Activated naive CD8-positive, alpha-beta T cell treated with anti-CD3 and anti-CD28 coated beads for 36 hours (primary cell): ENCODE data around the gene LAMTOR3. TPM values are rescaled to one million over a fixed set of nuclear protein-coding genes. Genes with fewer than 3 reads are reported as not detected.

Experiments
- DNase-seq: peaks from one replicate; pipeline ENCODE4 v3.0.0; 2021
- H3K27ac Mint-ChIP-seq: one replicate; pipeline ENCODE4 v1.8.0; 2022; ENCODE audit warnings: mild to moderate bottlenecking, moderate library complexity, mixed read lengths
- H3K27me3 Mint-ChIP-seq: one replicate; pipeline ENCODE4 v1.8.0; 2022; ENCODE audit warnings: mild to moderate bottlenecking, mixed read lengths
- H3K36me3 Mint-ChIP-seq: one replicate; pipeline ENCODE4 v1.8.0; 2021; ENCODE audit warnings: mild to moderate bottlenecking, mixed read lengths
- H3K4me1 Mint-ChIP-seq: one replicate; pipeline ENCODE4 v1.8.0; 2021; ENCODE audit warnings: mixed read lengths
- H3K4me3 Mint-ChIP-seq: one replicate; pipeline ENCODE4 v1.8.0; 2022; ENCODE audit warnings: mild to moderate bottlenecking, moderate library complexity, mixed read lengths
- H3K9me3 Mint-ChIP-seq: one replicate; pipeline ENCODE4 v1.8.0; 2022; ENCODE audit warnings: mixed read lengths
- total RNA-seq, 2 experiments: library from RNA; stranded (reverse); gene quantifications; one replicate each; pipeline ENCODE4 v1.2.3, GENCODE V29; 2021

The LAMTOR3 gene
- total RNA-seq, 2 experiments from 2014 or later: 33.6 to 35.1 TPM

- no peaks in the 10 kb centered on the region for H3K4me1 Mint-ChIP-seq
- H3K4me3 Mint-ChIP-seq: no peak overlapping the region
- H3K36me3 Mint-ChIP-seq: peaks cover 4% of the 10 kb centered on the region
- no peaks in the 10 kb centered on the region for H3K9me3 Mint-ChIP-seq
- H3K27ac Mint-ChIP-seq: no peak overlapping the region
- DNase-seq: no peak
- H3K27me3 Mint-ChIP-seq: no peaks in the 10 kb centered on the region
Observed at GRCh38 chr4:99879458-99879857, 14.8 kb downstream of the LAMTOR3 start.

GRCh38 chr4:99878604-99879003 is 15.6 kb downstream of the LAMTOR3 start:
- Mint-ChIP-seq H3K27me3 (no peaks in the 10 kb centered on the region), H3K4me1 (no peaks in the 10 kb centered on the region), H3K27ac (no peak overlapping the region), H3K4me3 (no peak overlapping the region), H3K9me3 (no peaks in the 10 kb centered on the region), H3K36me3 (peaks cover 9% of the 10 kb centered on the region)
- DNase-seq: no peak

GRCh38 chr4:99876946-99877345 is 17.3 kb downstream of the LAMTOR3 start:
- Mint-ChIP-seq H3K27me3 (no peaks in the 10 kb centered on the region), H3K4me1 (no peaks in the 10 kb centered on the region), H3K9me3 (no peaks in the 10 kb centered on the region), H3K4me3 (no peak overlapping the region), H3K27ac (no peak overlapping the region), H3K36me3 (peaks cover 13% of the 10 kb centered on the region)
- DNase-seq: no peak

DNA sequence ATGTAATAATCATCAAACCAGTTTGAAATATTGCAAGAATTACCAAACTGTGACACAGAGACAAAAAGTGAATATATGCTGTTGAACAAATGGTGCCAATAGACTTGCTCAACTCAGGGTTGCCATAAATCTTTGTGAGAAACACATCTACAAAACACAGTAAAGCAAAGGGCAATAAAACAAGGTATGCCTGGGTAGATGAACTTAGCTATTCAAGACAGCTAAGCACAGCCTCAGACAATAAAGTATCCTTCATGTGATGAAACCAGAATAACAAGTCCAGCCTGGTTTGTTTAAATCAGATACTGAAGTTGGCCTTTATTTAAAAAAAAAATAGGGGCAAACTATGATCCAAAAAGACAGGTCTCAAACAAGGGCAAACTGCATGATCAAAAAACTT is 19.2 kb downstream of the LAMTOR3 start:
- no peaks in the 10 kb centered on the region for H3K27me3 Mint-ChIP-seq
- no peak overlapping the region for H3K4me3 Mint-ChIP-seq

GRCh38 chr4:99872570-99872969 is 21.7 kb downstream of the LAMTOR3 start:
- Mint-ChIP-seq H3K27me3 (no peaks in the 10 kb centered on the region), H3K9me3 (no peaks in the 10 kb centered on the region), H3K27ac (no peak overlapping the region), H3K4me1 (peaks cover 6% of the 10 kb centered on the region), H3K36me3 (peaks cover 24% of the 10 kb centered on the region), H3K4me3 (no peak overlapping the region)
- DNase-seq: no peak

More for the DNA sequence above, 19.2 kb downstream of the LAMTOR3 start:
- Mint-ChIP-seq H3K4me1 (no peaks in the 10 kb centered on the region), H3K27ac (no peak overlapping the region), H3K36me3 (peaks cover 19% of the 10 kb centered on the region), H3K9me3 (no peaks in the 10 kb centered on the region)
- DNase-seq: no peak

GRCh38 chr4:99868126-99868596 is 26.1 kb downstream of the LAMTOR3 start:
- Mint-ChIP-seq H3K4me3 (no peak overlapping the region), H3K27ac (peak overlapping the region; percentile 55), H3K9me3 (no peaks in the 10 kb centered on the region), H3K4me1 (peaks cover 8% of the 10 kb centered on the region), H3K27me3 (no peaks in the 10 kb centered on the region), H3K36me3 (peaks cover 30% of the 10 kb centered on the region)
- no peak for DNase-seq

GRCh38 chr4:99863804-99864203 is 30.4 kb downstream of the LAMTOR3 start:
- peaks cover 30% of the 10 kb centered on the region for H3K36me3 Mint-ChIP-seq
- no peak overlapping the region for H3K27ac Mint-ChIP-seq
- no peaks in the 10 kb centered on the region for H3K27me3 Mint-ChIP-seq
- no peaks in the 10 kb centered on the region for H3K9me3 Mint-ChIP-seq
- H3K4me1 Mint-ChIP-seq: peaks cover 19% of the 10 kb centered on the region
- DNase-seq: no peak
- no peak overlapping the region for H3K4me3 Mint-ChIP-seq

- no peak for DNase-seq
- Mint-ChIP-seq H3K36me3 (peaks cover 38% of the 10 kb centered on the region), H3K4me3 (no peak overlapping the region), H3K9me3 (no peaks in the 10 kb centered on the region), H3K27me3 (no peaks in the 10 kb centered on the region), H3K27ac (peak overlapping the region; percentile 42), H3K4me1 (peaks cover 31% of the 10 kb centered on the region)
Observed at GRCh38 chr4:99861120-99861905, 32.9 kb downstream of the LAMTOR3 start.

- H3K4me3 Mint-ChIP-seq: no peak overlapping the region
- H3K27me3 Mint-ChIP-seq: no peaks in the 10 kb centered on the region
- H3K9me3 Mint-ChIP-seq: no peaks in the 10 kb centered on the region
- peaks cover 40% of the 10 kb centered on the region for H3K36me3 Mint-ChIP-seq
- no peak overlapping the region for H3K27ac Mint-ChIP-seq
- DNase-seq: no peak
- peaks cover 35% of the 10 kb centered on the region for H3K4me1 Mint-ChIP-seq
Observed at GRCh38 chr4:99860521-99860920, 33.7 kb downstream of the LAMTOR3 start.

GRCh38 chr4:99859618-99860017 is 34.6 kb downstream of the LAMTOR3 start:
- no peak for DNase-seq
- peaks cover 43% of the 10 kb centered on the region for H3K36me3 Mint-ChIP-seq
- H3K4me1 Mint-ChIP-seq: peaks cover 44% of the 10 kb centered on the region
- H3K27ac Mint-ChIP-seq: no peak overlapping the region
- no peak overlapping the region for H3K4me3 Mint-ChIP-seq
- no peaks in the 10 kb centered on the region for H3K9me3 Mint-ChIP-seq
- no peaks in the 10 kb centered on the region for H3K27me3 Mint-ChIP-seq

DNA sequence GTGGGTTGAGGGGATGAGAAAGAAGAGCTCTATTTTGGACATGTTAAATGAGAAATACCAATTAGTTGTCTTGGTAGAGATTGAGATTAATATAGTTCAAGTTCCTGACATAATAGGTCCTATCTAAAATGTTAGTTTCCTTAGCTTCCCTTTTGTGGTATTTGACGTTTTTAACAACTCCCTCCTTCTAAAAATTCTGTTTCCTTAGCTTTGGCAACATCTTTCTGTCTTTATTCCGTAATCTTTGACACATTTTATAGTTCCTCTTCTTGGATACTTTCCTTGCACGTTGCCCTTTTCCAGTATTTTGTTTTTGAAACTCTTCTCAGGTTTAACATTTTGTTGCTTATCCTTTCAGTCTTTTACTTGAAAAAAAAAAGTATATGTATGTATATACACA is 36.9 kb downstream of the LAMTOR3 start:
- Mint-ChIP-seq H3K4me1 (peaks cover 60% of the 10 kb centered on the region), H3K9me3 (no peaks in the 10 kb centered on the region), H3K4me3 (peak overlapping the region; percentile 15), H3K27ac (peak overlapping the region; percentile 74), H3K27me3 (no peaks in the 10 kb centered on the region), H3K36me3 (peaks cover 61% of the 10 kb centered on the region)
- no peak for DNase-seq

GRCh38 chr4:99856166-99856565 is 38.1 kb downstream of the LAMTOR3 start:
- Mint-ChIP-seq H3K4me1 (peaks cover 60% of the 10 kb centered on the region), H3K27ac (peak overlapping the region; percentile 74)
- no peak for DNase-seq

DNA sequence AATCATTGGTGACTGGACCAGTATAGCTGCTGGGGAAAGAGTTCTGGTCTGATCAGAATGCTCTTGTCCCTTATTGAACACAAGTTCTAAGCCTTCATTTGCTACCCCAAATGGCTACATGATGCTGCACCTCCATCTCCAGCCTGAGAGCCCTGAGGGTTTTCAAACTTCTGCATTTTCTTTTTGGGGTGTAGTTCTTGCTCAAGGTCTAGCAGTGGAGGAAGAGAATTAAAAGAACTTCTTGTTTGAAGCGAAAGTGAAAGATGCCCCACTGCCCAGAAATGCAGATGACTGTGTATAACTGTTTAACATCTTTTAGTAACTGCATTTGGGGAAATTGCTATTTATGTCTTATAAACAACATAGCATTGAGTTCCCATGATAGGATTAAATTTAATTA is 38.5 kb downstream of the LAMTOR3 start:
- peak overlapping the region; percentile 67 for H3K27ac Mint-ChIP-seq
- H3K27me3 Mint-ChIP-seq: no peaks in the 10 kb centered on the region
- H3K4me3 Mint-ChIP-seq: no peak overlapping the region
- peaks cover 62% of the 10 kb centered on the region for H3K4me1 Mint-ChIP-seq
- H3K9me3 Mint-ChIP-seq: no peaks in the 10 kb centered on the region
- peaks cover 60% of the 10 kb centered on the region for H3K36me3 Mint-ChIP-seq
- DNase-seq: no peak

More at GRCh38 chr4:99856166-99856565, 38.1 kb downstream of the LAMTOR3 start:
- Mint-ChIP-seq H3K9me3 (no peaks in the 10 kb centered on the region), H3K27me3 (no peaks in the 10 kb centered on the region), H3K4me3 (peak overlapping the region; percentile 15), H3K36me3 (peaks cover 57% of the 10 kb centered on the region)

DNA sequence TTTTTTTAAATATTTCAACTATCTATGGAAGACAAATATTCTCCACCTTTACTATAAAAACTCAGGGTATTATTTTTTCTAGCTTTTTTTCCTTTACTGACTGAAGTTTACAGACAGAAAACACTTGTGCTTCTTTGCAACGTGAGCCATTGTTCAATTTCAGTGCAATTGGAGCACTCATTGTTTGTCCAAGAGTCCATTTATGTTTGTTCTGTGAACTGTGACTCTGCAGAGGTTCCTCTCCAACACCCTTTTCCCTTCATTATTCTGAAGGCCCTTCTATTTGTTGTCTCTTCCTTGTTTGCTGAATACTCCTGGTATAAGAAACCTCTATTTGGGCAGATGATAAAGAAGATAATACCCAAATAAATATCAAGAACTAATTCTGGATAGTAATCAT is 40.2 kb downstream of the LAMTOR3 start:
- peaks cover 72% of the 10 kb centered on the region for H3K4me1 Mint-ChIP-seq

DNA sequence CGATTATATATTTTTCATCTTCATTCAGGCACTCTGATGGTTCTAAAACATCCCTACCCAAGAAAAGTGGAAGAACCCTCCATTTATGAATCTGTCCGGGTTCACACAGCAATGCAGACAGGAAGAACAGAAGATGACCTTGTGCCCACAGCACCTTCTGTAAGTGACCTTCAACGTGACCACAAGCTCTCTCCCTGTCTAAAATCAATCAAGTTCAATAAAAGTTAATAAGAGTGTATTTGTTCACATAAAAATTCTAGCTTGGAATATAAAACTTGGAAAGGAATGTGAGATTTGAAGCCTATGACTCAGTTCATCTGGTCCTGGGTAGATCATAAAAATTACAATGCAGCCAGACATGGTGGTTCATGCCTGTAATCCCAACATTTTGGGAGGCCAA is 41.0 kb downstream of the LAMTOR3 start:
- H3K36me3 Mint-ChIP-seq: peaks cover 68% of the 10 kb centered on the region

More for the DNA sequence above, 40.2 kb downstream of the LAMTOR3 start:
- Mint-ChIP-seq H3K9me3 (peaks cover 1% of the 10 kb centered on the region), H3K27ac (no peak overlapping the region), H3K4me3 (no peak overlapping the region), H3K36me3 (peaks cover 65% of the 10 kb centered on the region), H3K27me3 (no peaks in the 10 kb centered on the region)
- DNase-seq: no peak

DNA sequence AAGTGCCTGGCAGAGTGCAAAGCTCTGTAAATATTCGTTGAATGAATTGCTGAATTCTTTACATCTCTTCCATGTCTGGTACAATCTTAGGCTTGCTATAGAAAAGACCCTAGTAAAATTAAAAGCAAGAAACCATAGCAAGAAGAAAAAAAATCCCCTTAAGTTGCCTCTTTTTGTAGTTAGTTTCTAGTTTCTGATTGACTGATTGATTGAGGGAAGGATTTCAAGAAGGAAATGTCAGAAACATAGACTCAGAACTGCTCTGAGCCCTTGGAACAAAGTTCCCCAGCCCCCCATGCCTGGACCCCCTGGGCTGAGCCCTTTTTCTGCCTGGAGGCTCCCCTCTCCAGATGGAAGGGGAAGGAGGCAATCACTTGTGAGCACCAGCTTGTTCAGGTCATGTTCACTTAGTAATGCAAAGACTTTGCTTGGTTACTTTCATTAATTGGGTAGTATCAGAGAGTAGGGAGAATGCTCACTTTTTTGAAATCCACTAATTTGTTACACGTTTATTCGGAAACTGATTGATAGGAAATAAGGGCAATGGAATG is 42.0 kb downstream of the LAMTOR3 start:
- Mint-ChIP-seq H3K27me3 (no peaks in the 10 kb centered on the region), H3K4me3 (peak overlapping the region; percentile 38), H3K27ac (peak overlapping the region; percentile 90), H3K9me3 (peaks cover 3% of the 10 kb centered on the region), H3K4me1 (peaks cover 81% of the 10 kb centered on the region), H3K36me3 (peaks cover 70% of the 10 kb centered on the region)
- no peak for DNase-seq

More for the DNA sequence above, 41.0 kb downstream of the LAMTOR3 start:
- no peak for DNase-seq
- H3K4me3 Mint-ChIP-seq: no peak overlapping the region
- peak overlapping the region; percentile 90 for H3K27ac Mint-ChIP-seq
- H3K4me1 Mint-ChIP-seq: peaks cover 78% of the 10 kb centered on the region
- peaks cover 1% of the 10 kb centered on the region for H3K9me3 Mint-ChIP-seq
- H3K27me3 Mint-ChIP-seq: no peaks in the 10 kb centered on the region
